Caki2 (cell line): Measurements from ENCODE around the gene MRGPRE. TPM values are rescaled to one million over a fixed set of nuclear protein-coding genes. Genes with fewer than 3 reads are reported as not detected.

Source experiments
- DNase-seq: peaks from one replicate; pipeline ENCODE4 v3.0.0-alpha.2; 2015; ENCODE audit warnings: low read depth
- in situ Hi-C: cut with HindIII; loops from 2 replicates; pipeline ENCODE4 v1.10.0; 2016; ENCODE audit warnings: low sequenced_read_pairs, low pct_unique_long_range_greater_than_20kb, mixed read lengths
- total RNA-seq: library from RNA; depleted of rRNA; stranded (reverse); fragments of >200 nt; shearing (Covaris generic); gene quantifications from 2 replicates; pipeline ENCODE4 v1.2.3, GENCODE V29; 2014; ENCODE audit warnings: low replicate concordance

The MRGPRE gene
- total RNA-seq, 1 experiment from 2014 or later, result not detected

DNA sequence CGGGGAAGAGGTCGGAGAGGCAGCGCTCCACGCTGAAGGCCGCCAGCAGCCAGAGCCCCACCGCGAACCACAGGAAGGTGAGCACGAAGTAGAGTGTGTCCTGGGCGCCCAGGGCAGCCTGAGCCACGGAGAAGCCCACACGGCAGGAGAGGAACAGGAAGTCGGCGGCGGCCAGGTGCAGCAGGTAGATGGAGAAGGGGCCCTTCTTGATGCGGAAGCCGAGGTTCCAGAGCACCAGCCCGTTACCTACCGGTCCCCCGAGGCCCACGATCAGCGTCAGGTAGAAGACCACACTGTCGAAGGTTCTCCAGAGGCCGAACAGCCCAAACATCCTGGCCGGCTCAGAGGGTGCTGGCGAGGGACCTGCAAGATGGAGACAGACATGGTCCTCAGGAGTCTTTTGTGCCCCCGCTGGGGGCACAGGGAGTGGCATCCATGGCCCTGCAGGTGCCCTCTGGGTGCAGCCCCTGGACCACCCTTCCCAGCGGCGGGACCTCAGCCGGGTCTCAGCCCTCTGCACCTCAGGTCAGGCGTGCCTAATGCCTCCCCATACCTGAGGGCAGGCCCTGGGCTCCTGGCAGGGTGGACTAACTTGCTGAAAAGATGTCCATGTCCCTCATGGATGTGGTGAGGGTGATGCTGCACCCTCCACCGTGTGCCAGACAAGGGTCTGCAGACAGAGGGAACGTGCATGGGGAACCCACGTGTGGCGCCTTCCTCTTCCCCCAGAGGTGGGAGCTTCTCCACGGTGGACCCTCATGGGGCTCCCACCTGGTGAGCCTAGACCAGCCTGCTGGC lies 13.5 kb downstream of the MRGPRE start, which contains the start of gene MRGPRG:
TSS of gene MRGPRG (minus strand) at position 331 of the 798 bp plus-strand sequence. CDS start at position 331, 0 bp downstream.
- in situ Hi-C loops, result no loop called here
- no peak for DNase-seq

DNA sequence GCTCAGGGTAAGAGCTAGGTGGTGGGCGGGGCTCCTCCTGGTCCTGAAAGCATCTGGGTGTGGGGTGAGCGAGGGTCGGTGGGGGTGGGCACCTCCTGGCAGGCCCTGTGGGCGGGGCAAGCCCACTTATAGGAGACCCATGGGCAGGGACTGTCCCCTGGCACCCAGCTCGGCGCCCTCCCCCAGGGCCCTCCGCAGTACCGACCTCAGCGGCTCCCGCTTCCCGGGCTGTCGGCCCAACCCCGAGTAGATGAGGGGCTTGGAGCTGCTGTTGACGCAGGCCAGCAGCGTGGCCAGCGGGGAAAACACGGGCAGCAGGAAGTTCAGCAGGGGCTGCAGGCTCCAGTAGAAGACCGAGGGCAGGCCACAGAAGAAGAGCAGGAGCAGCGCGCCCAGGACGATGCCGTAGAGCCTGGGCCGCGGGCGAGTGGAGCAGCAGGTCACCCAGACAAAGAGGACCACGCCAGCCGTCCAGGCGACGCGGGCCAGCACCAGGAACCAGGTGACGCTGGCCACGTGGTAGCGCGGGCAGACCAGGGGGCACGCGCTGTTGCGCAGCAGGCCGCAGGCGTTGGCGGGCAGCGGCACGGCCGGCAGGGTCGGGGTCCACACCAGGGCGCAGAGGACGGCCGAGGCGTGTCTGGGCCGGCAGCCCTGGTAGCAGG lies 14.3 kb downstream of the MRGPRE start:
- DNase-seq, result no peak
- in situ Hi-C loops, result no loop called here

- in situ Hi-C loops, result no loop called here
- DNase-seq, result no peak
These were observed 16.1 kb downstream of the MRGPRE start for GRCh38 chr11:3216027-3216525.

GRCh38 chr11:3215346-3216026 lies 16.7 kb downstream of the MRGPRE start:
- DNase-seq, result no peak
- in situ Hi-C loops, result no loop called here

DNA sequence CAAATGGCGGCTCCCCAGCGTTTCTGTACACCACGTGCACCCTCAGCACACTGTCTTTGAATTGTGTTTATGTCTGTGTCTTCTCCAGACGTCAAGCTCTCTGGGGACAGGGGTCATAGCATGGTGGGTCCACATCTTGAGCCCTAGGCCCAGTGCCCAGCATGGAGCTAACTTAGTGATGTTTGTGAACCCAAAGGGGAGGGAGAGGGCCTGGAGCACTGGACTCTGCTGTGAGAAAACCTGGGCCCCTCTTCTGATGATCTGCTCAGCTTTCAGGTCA lies 17.9 kb downstream of the MRGPRE start:
- in situ Hi-C loops, result no loop called here
- no peak for DNase-seq

GRCh38 chr11:3213659-3214419 lies 18.4 kb downstream of the MRGPRE start:
- in situ Hi-C loops, result no loop called here
- DNase-seq, result no peak

GRCh38 chr11:3208272-3208671 lies 23.9 kb downstream of the MRGPRE start:
- DNase-seq, result no peak
- in situ Hi-C loops, result no loop called here

DNA sequence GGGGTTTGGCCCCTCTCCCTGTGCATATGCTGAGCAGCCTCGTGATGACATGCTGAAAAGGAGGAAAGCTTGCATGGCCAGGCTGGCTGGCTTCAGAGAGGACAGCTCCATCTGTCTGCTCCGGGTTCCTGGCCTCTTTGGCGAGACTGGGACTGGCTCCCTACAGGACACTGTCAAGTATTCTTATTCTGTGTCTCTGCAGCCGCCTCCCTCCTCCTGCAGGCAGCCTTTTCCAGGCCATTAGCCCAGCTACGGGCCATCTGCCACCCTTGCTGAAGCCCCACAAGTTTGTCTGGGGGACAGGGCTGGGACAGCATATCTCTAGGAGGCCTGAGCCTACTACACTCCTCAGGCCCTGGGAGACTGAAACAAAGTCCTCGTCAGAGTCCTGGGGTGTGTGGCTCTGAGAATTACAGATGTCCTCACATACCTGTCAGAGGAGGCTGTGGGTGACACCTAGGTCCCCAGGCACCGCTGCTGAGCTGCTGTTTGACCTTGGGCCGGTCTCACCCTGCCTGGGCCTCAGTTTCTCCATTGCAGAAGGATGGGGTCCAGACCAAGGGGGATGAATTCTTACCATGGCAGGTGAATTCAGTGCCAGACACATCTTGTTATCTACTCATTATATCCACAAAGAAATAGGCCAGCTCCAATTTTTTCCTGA lies 24.6 kb downstream of the MRGPRE start:
- in situ Hi-C loops, result no loop called here
- DNase-seq, result no peak

GRCh38 chr11:3206922-3207204 lies 25.4 kb downstream of the MRGPRE start:
- in situ Hi-C loops, result no loop called here
- no peak for DNase-seq

DNA sequence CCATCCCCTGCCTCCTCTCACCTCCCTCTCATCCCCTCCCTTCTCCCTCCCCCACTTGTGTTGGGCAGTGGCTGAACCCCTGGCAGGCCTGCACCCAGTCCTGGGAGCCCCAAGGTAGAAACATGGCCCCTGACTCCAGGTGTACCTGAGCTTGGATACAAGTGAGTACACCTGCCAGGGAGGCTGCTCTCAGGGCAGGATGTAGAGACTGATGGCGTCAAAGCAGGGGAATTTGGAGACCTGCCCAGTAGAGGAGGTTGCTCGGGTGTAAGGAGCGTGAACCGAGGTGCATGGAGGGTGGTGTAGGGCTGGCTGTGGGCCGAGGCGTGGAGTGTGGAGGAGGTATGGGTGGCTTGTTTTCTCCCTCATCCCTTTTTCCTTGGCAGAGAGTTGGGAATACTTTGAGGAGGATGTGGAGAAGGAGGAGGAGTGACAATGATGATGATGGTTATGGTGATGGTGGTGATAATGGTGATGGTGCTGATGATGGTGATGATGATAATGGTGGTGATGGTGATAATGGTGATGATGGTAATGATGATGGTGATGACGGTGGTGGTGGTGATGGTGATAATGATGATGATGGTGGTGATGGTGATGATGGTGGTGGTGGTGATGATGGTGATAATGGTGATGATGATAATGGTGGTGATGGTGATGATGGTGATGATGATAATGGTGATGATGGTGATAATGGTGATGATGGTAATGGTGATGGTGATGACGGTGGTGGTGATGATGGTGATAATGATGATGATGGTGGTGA lies 25.9 kb downstream of the MRGPRE start:
- in situ Hi-C loops, result no loop called here

GRCh38 chr11:3205261-3206155 lies 26.7 kb downstream of the MRGPRE start:
- in situ Hi-C loops, result no loop called here
- no peak for DNase-seq

More for the DNA sequence above, 25.9 kb downstream of the MRGPRE start:
- DNase-seq, result no peak

- in situ Hi-C loops, result no loop called here
- no peak for DNase-seq
These were observed 27.8 kb downstream of the MRGPRE start for GRCh38 chr11:3204141-3205015.

DNA sequence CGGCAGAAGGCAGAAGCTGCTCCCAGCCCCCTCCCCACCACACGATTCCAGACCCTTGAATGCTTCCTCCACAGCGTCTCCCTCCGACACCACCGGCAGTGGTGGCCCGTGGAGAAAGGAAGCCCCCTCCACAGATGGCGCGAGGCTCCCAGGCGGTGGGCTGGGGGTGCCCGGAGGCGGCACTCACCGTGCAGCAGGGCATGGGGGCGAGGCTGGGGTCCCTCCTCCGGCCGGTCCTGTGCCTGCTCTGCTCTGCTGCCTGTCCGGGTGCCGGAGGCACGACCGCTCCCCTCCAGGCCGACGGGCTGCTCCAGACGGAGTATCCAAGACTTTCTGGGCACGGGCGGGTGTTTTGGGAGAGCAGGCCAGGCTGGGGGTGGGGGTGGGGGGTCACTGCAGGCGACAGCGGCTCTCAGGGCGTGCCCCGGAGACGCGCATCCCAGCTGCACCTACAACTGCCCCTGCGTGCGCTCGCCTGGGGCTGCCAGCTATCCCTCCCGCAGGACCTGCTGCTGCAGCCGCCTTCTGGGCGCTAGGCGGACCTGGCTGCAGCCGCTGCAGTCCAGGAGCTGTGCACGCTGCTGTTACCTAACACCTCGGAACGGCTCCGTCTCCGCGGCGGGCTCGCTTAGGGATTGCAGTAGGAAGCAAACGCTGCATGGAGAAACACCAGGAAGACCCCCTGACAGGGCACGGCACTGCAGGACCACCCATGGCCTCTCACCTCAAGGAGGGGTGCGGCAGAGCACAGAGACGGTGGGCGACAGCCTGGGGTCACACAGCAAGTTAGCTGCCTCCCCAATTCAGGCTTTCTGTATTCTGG lies 28.8 kb downstream of the MRGPRE start:
- DNase-seq, result no peak

DNA sequence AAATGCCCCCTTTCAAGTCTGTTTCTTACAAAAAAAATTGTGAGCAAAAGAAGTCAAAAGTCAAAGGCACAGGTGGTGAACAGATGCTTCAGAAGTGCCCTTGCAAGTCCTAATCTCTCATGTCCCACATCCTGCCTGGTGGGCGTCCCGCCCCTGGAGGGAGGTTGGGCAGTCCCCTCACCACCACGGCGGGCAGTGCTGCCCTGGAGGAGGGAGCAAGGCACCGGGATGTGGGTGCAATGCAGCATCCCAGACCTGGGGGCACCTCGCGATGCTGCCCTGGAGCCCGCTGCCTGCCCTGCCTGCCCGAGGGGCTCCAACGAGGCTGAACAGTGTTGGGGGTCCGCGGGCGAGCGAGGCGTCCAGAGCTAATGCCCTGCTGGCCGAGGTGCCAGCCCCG lies 29.5 kb downstream of the MRGPRE start:
- in situ Hi-C loops, result no loop called here
- DNase-seq, result no peak

More for the DNA sequence above, 28.8 kb downstream of the MRGPRE start:
- in situ Hi-C loops, result no loop called here

GRCh38 chr11:3202305-3202704 lies 29.9 kb downstream of the MRGPRE start:
- DNase-seq, result no peak
- in situ Hi-C loops, result no loop called here
